Neuron (in vitro differentiated cells): Measurements from ENCODE around the gene RREB1.

Source experiments
- H2AFZ ChIP-seq: one replicate; pipeline ENCODE4 v1.6.1; 2013; ENCODE audit warnings: low read depth, mild to moderate bottlenecking, inconsistent platforms, low read length, moderate library complexity
- H3K27me3 ChIP-seq: one replicate; pipeline ENCODE4 v1.6.1; 2013; ENCODE audit warnings: low read length; ENCODE audit not compliant: insufficient read depth
- H3K36me3 ChIP-seq: one replicate; pipeline ENCODE4 v1.6.1; 2013; ENCODE audit warnings: low read length; ENCODE audit not compliant: insufficient read depth
- H3K4me1 ChIP-seq: one replicate; pipeline ENCODE4 v1.6.1; 2013; ENCODE audit warnings: low read length; ENCODE audit not compliant: insufficient read depth
- H3K4me3 ChIP-seq: 2 replicates; pipeline ENCODE4 v1.5.1; 2013; ENCODE audit warnings: mild to moderate bottlenecking, low read length, moderate library complexity
- H3K9me3 ChIP-seq: one replicate; pipeline ENCODE4 v1.6.1; 2013; ENCODE audit warnings: low read length

RREB1 gene

GRCh38 chr6:7241709-7242645 is 134.2 kb downstream of the RREB1 start:
- Histone ChIP-seq H3K9me3 (no peaks in the 10 kb centered on the region), H2AFZ (no peak overlapping the region), H3K4me3 (no peak overlapping the region), H3K4me1 (peaks cover 15% of the 10 kb centered on the region), H3K36me3 (peaks cover 18% of the 10 kb centered on the region), H3K27me3 (no peaks in the 10 kb centered on the region)

GRCh38 chr6:7242835-7243178 is 135.0 kb downstream of the RREB1 start:
- no peak overlapping the region for H2AFZ ChIP-seq
- peaks cover 15% of the 10 kb centered on the region for H3K4me1 ChIP-seq
- no peaks in the 10 kb centered on the region for H3K27me3 ChIP-seq
- H3K9me3 ChIP-seq: no peaks in the 10 kb centered on the region
- H3K36me3 ChIP-seq: peaks cover 25% of the 10 kb centered on the region
- H3K4me3 ChIP-seq: no peak overlapping the region

GRCh38 chr6:7243179-7243981 is 135.6 kb downstream of the RREB1 start:
- Histone ChIP-seq H3K27me3 (no peaks in the 10 kb centered on the region), H3K9me3 (no peaks in the 10 kb centered on the region), H3K4me1 (peaks cover 15% of the 10 kb centered on the region), H3K36me3 (peaks cover 31% of the 10 kb centered on the region), H2AFZ (no peak overlapping the region), H3K4me3 (no peak overlapping the region)

GRCh38 chr6:7245668-7246393 is 138.1 kb downstream of the RREB1 start:
- Histone ChIP-seq H3K4me3 (no peak overlapping the region), H2AFZ (no peak overlapping the region), H3K4me1 (peaks cover 15% of the 10 kb centered on the region), H3K27me3 (no peaks in the 10 kb centered on the region), H3K36me3 (peaks cover 32% of the 10 kb centered on the region), H3K9me3 (no peaks in the 10 kb centered on the region)

- peaks cover 14% of the 10 kb centered on the region for H3K4me1 ChIP-seq
- H3K4me3 ChIP-seq: no peak overlapping the region
- H3K27me3 ChIP-seq: no peaks in the 10 kb centered on the region
- peaks cover 32% of the 10 kb centered on the region for H3K36me3 ChIP-seq
- H3K9me3 ChIP-seq: no peaks in the 10 kb centered on the region
- no peak overlapping the region for H2AFZ ChIP-seq
These were observed 138.8 kb downstream of the RREB1 start for GRCh38 chr6:7246401-7247178.

- H3K4me3 ChIP-seq: no peak overlapping the region
- H3K27me3 ChIP-seq: no peaks in the 10 kb centered on the region
- H3K9me3 ChIP-seq: no peaks in the 10 kb centered on the region
- H3K36me3 ChIP-seq: peaks cover 32% of the 10 kb centered on the region
- H2AFZ ChIP-seq: no peak overlapping the region
- H3K4me1 ChIP-seq: peaks cover 9% of the 10 kb centered on the region
These were observed 139.4 kb downstream of the RREB1 start for GRCh38 chr6:7247179-7247456.

GRCh38 chr6:7247828-7248227 is 140.1 kb downstream of the RREB1 start:
- no peak overlapping the region for H2AFZ ChIP-seq
- H3K4me3 ChIP-seq: no peak overlapping the region
- no peaks in the 10 kb centered on the region for H3K27me3 ChIP-seq
- peaks cover 32% of the 10 kb centered on the region for H3K36me3 ChIP-seq
- H3K9me3 ChIP-seq: no peaks in the 10 kb centered on the region
- peaks cover 5% of the 10 kb centered on the region for H3K4me1 ChIP-seq

- peaks cover 32% of the 10 kb centered on the region for H3K36me3 ChIP-seq
- H3K4me3 ChIP-seq: no peak overlapping the region
- H3K9me3 ChIP-seq: no peaks in the 10 kb centered on the region
- H2AFZ ChIP-seq: no peak overlapping the region
- no peaks in the 10 kb centered on the region for H3K27me3 ChIP-seq
- no peaks in the 10 kb centered on the region for H3K4me1 ChIP-seq
These were observed 141.6 kb downstream of the RREB1 start for GRCh38 chr6:7249391-7249790.

GRCh38 chr6:7249946-7250643 is 142.3 kb downstream of the RREB1 start:
- Histone ChIP-seq H3K4me3 (no peak overlapping the region), H3K9me3 (no peaks in the 10 kb centered on the region), H2AFZ (no peak overlapping the region), H3K4me1 (peaks cover under 1% of the 10 kb centered on the region), H3K27me3 (no peaks in the 10 kb centered on the region), H3K36me3 (peaks cover 32% of the 10 kb centered on the region)

- H3K36me3 ChIP-seq: peaks cover 28% of the 10 kb centered on the region
- H3K9me3 ChIP-seq: no peaks in the 10 kb centered on the region
- H2AFZ ChIP-seq: no peak overlapping the region
- no peak overlapping the region for H3K4me3 ChIP-seq
- H3K4me1 ChIP-seq: peaks cover 7% of the 10 kb centered on the region
- H3K27me3 ChIP-seq: no peaks in the 10 kb centered on the region
These were observed 143.1 kb downstream of the RREB1 start for GRCh38 chr6:7250812-7251211.

GRCh38 chr6:7251646-7252260 is 144.0 kb downstream of the RREB1 start:
- H2AFZ ChIP-seq: no peak overlapping the region
- H3K9me3 ChIP-seq: no peaks in the 10 kb centered on the region
- peaks cover 9% of the 10 kb centered on the region for H3K4me1 ChIP-seq
- no peaks in the 10 kb centered on the region for H3K27me3 ChIP-seq
- no peak overlapping the region for H3K4me3 ChIP-seq
- peaks cover 20% of the 10 kb centered on the region for H3K36me3 ChIP-seq

GRCh38 chr6:7252390-7252789 is 144.6 kb downstream of the RREB1 start:
- Histone ChIP-seq H3K36me3 (peaks cover 15% of the 10 kb centered on the region), H2AFZ (no peak overlapping the region), H3K4me3 (no peak overlapping the region), H3K9me3 (no peaks in the 10 kb centered on the region), H3K4me1 (peaks cover 9% of the 10 kb centered on the region), H3K27me3 (no peaks in the 10 kb centered on the region)
